ENCODE data around the gene KISS1R.

The KISS1R gene

GRCh38 chr19:966485-967088, 49.5 kb downstream of the KISS1R start:
- in situ Hi-C loops (cut with MboI; ENCODE audit: low sequenced_read_pairs): no loop called here

All from HL-60/S4 treated with retinoic acid at 250 ng/mL for 4 days and 3 days (cell line).